ENCODE results near the gene GALNT2. TPM values are rescaled to one million over a fixed set of nuclear protein-coding genes. Genes with fewer than 3 reads are reported as not detected.
A peak's percentile ranks its signal among the peaks of the same experiment; 100 is the strongest.

The GALNT2 gene
- total and polyA plus RNA-seq, 2 experiments from 2014 or later, result 96.7 to 143 TPM

- Histone ChIP-seq H3K4me2 (peak overlapping the region; percentile 22), H3K79me2 (peaks cover 98% of the 10 kb centered on the region), H3K36me3 (replicated peaks; ENCODE audit: insufficient read depth, low read depth) (no peaks in the 10 kb centered on the region), H3K4me3 (no peak overlapping the region), H3K9me2 (replicated peaks; ENCODE audit: insufficient read depth) (no peaks in the 10 kb centered on the region), H3K4me1 (ENCODE audit: insufficient read depth) (no peaks in the 10 kb centered on the region), H3K27me3 (no peaks in the 10 kb centered on the region), H2AFZ (no peak overlapping the region), H3K9me3 (ENCODE audit: low read depth) (no peaks in the 10 kb centered on the region), H4K20me1 (ENCODE audit: insufficient read depth, poor library complexity, severe bottlenecking) (peaks cover 27% of the 10 kb centered on the region), H3K27ac (peak overlapping the region; percentile 25)
- peak; percentile 37 for DNase-seq (ENCODE audit: low spot score)
- WGBS (ENCODE audit: low lambda C conversion rate, missing lambda C conversion rate), result 76% methylated on average over 14 of the region's 14 CpGs
- TF ChIP-seq, protein P1, sequence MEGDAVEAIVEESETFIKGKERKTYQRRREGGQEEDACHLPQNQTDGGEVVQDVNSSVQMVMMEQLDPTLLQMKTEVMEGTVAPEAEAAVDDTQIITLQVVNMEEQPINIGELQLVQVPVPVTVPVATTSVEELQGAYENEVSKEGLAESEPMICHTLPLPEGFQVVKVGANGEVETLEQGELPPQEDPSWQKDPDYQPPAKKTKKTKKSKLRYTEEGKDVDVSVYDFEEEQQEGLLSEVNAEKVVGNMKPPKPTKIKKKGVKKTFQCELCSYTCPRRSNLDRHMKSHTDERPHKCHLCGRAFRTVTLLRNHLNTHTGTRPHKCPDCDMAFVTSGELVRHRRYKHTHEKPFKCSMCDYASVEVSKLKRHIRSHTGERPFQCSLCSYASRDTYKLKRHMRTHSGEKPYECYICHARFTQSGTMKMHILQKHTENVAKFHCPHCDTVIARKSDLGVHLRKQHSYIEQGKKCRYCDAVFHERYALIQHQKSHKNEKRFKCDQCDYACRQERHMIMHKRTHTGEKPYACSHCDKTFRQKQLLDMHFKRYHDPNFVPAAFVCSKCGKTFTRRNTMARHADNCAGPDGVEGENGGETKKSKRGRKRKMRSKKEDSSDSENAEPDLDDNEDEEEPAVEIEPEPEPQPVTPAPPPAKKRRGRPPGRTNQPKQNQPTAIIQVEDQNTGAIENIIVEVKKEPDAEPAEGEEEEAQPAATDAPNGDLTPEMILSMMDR (IDR thresholded peaks at IDR 0.05; ENCODE audit: poor library complexity), result no peak
- TF ChIP-seq EZH2 (IDR thresholded peaks at IDR 0.05; ENCODE audit: borderline replicate concordance) (no peak), EZH2phosphoT487 (IDR thresholded peaks at IDR 0.05; ENCODE audit: low read depth, severe bottlenecking, unreplicated experiment) (no peak)
Measured at GRCh38 chr1:230144010-230144614, 77.1 kb downstream of the GALNT2 start.

- Histone ChIP-seq H3K9me3 (ENCODE audit: low read depth) (no peaks in the 10 kb centered on the region), H3K36me3 (replicated peaks; ENCODE audit: insufficient read depth, low read depth) (no peaks in the 10 kb centered on the region), H3K27me3 (no peaks in the 10 kb centered on the region), H2AFZ (no peak overlapping the region), H3K27ac (no peak overlapping the region), H4K20me1 (ENCODE audit: insufficient read depth, poor library complexity, severe bottlenecking) (peaks cover 31% of the 10 kb centered on the region), H3K9me2 (replicated peaks; ENCODE audit: insufficient read depth) (no peaks in the 10 kb centered on the region), H3K4me1 (ENCODE audit: insufficient read depth) (no peaks in the 10 kb centered on the region), H3K4me3 (no peak overlapping the region), H3K4me2 (no peak overlapping the region), H3K79me2 (peaks cover 99% of the 10 kb centered on the region)
- TF ChIP-seq EZH2 (IDR thresholded peaks at IDR 0.05; ENCODE audit: borderline replicate concordance) (no peak), EZH2phosphoT487 (IDR thresholded peaks at IDR 0.05; ENCODE audit: low read depth, severe bottlenecking, unreplicated experiment) (no peak)
- TF ChIP-seq, protein P1 (IDR thresholded peaks at IDR 0.05; ENCODE audit: poor library complexity), result no peak
- 89% methylated on average over 7 of the region's 11 CpGs for WGBS (ENCODE audit: low lambda C conversion rate, missing lambda C conversion rate)
- no peak for DNase-seq (ENCODE audit: low spot score)
Measured at GRCh38 chr1:230144758-230145504, 77.9 kb downstream of the GALNT2 start.

GRCh38 chr1:230145505-230145899 lies 78.5 kb downstream of the GALNT2 start:
- WGBS (ENCODE audit: low lambda C conversion rate, missing lambda C conversion rate), result 72% methylated on average over 8 of the region's 8 CpGs
- no peak overlapping the region for H2AFZ ChIP-seq
- peaks cover 99% of the 10 kb centered on the region for H3K79me2 ChIP-seq
- no peaks in the 10 kb centered on the region for H3K36me3 ChIP-seq (replicated peaks; ENCODE audit: insufficient read depth, low read depth)
- H3K27ac ChIP-seq, result no peak overlapping the region
- no peaks in the 10 kb centered on the region for H3K9me3 ChIP-seq (ENCODE audit: low read depth)
- no peak overlapping the region for H3K4me3 ChIP-seq
- no peaks in the 10 kb centered on the region for H3K4me1 ChIP-seq (ENCODE audit: insufficient read depth)
- H3K4me2 ChIP-seq, result no peak overlapping the region
- TF ChIP-seq, protein P1 (IDR thresholded peaks at IDR 0.05; ENCODE audit: poor library complexity), result no peak
- TF ChIP-seq EZH2 (IDR thresholded peaks at IDR 0.05; ENCODE audit: borderline replicate concordance) (no peak), EZH2phosphoT487 (IDR thresholded peaks at IDR 0.05; ENCODE audit: low read depth, severe bottlenecking, unreplicated experiment) (no peak)
- no peak for DNase-seq (ENCODE audit: low spot score)
- no peaks in the 10 kb centered on the region for H3K27me3 ChIP-seq
- no peaks in the 10 kb centered on the region for H3K9me2 ChIP-seq (replicated peaks; ENCODE audit: insufficient read depth)
- H4K20me1 ChIP-seq (ENCODE audit: insufficient read depth, poor library complexity, severe bottlenecking), result peaks cover 31% of the 10 kb centered on the region
